Activated T-helper 2 cell treated with anti-CD3 and anti-CD28 coated beads, Interferon-gamma antibody, Interleukin-2, Interleukin-4, amounts not matched to agents 10 μg/mL and 5 μg/mL and 100 μg/mL, durations not matched to agents 14 hours and 24 hours and 36 hours (primary cell): ENCODE results near the gene LRRC8D. TPM values are rescaled to one million over a fixed set of nuclear protein-coding genes. Genes with fewer than 3 reads are reported as not detected.

Experiments
- DNase-seq: peaks from one replicate; pipeline ENCODE4 v3.0.0; 2021; ENCODE audit warnings: low spot score
- H3K27ac Mint-ChIP-seq: one replicate; pipeline ENCODE4 v1.8.0; 2021; ENCODE audit warnings: mixed read lengths
- H3K27me3 Mint-ChIP-seq: one replicate; pipeline ENCODE4 v1.8.0; 2021; ENCODE audit warnings: low read depth, mixed read lengths
- H3K36me3 Mint-ChIP-seq: one replicate; pipeline ENCODE4 v1.8.0; 2021; ENCODE audit warnings: low read depth, mixed read lengths
- H3K4me1 Mint-ChIP-seq: one replicate; pipeline ENCODE4 v1.8.0; 2021; ENCODE audit warnings: low read depth, mixed read lengths
- H3K4me3 Mint-ChIP-seq: one replicate; pipeline ENCODE4 v1.8.0; 2021; ENCODE audit warnings: low read depth, mild to moderate bottlenecking, moderate library complexity, mixed read lengths
- H3K9me3 Mint-ChIP-seq: one replicate; pipeline ENCODE4 v1.8.0; 2021; ENCODE audit warnings: mixed read lengths
- intact Hi-C: fragments of 100-400 bp; cut with micrococcal nuclease; formaldehyde crosslinking; loops from one replicate; pipeline ENCODE4 v1.15.1; 2023
- total RNA-seq: library from RNA; stranded (reverse); gene quantifications from 2 replicates; pipeline ENCODE4 v1.2.3, GENCODE V29; 2022

The LRRC8D gene
- total RNA-seq, 1 donor from 2014 or later = 28.6 TPM

- peak overlapping the region; percentile 26 for H3K27ac Mint-ChIP-seq
- peaks cover 29% of the 10 kb centered on the region for H3K4me1 Mint-ChIP-seq
- intact Hi-C loops = loop anchor here (5.0 kb wide), 3 partner anchors 34 to 111 kb away; no protein-coding TSS in a partner anchor
- DNase-seq = peak; percentile 16
- H3K36me3 Mint-ChIP-seq = no peaks in the 10 kb centered on the region
- peaks cover 2% of the 10 kb centered on the region for H3K9me3 Mint-ChIP-seq
- no peak overlapping the region for H3K4me3 Mint-ChIP-seq
- no peaks in the 10 kb centered on the region for H3K27me3 Mint-ChIP-seq
Measured at GRCh38 chr1:89953131-89953626, 132.3 kb downstream of the LRRC8D start.

GRCh38 chr1:89953929-89954328, 133.1 kb downstream of the LRRC8D start:
- no peaks in the 10 kb centered on the region for H3K27me3 Mint-ChIP-seq
- DNase-seq = no peak
- H3K9me3 Mint-ChIP-seq = peaks cover 6% of the 10 kb centered on the region
- H3K27ac Mint-ChIP-seq = no peak overlapping the region
- no peak overlapping the region for H3K4me3 Mint-ChIP-seq
- H3K36me3 Mint-ChIP-seq = no peaks in the 10 kb centered on the region
- peaks cover 32% of the 10 kb centered on the region for H3K4me1 Mint-ChIP-seq
- intact Hi-C loops = loop anchor here (5.0 kb wide), 3 partner anchors 33 to 112 kb away; no protein-coding TSS in a partner anchor

GRCh38 chr1:89954401-89954800, 133.6 kb downstream of the LRRC8D start:
- Mint-ChIP-seq H3K36me3 (no peaks in the 10 kb centered on the region), H3K27me3 (no peaks in the 10 kb centered on the region), H3K4me3 (no peak overlapping the region), H3K4me1 (peaks cover 32% of the 10 kb centered on the region), H3K9me3 (peaks cover 8% of the 10 kb centered on the region), H3K27ac (no peak overlapping the region)
- intact Hi-C loops = loop anchor here (5.0 kb wide), 3 partner anchors 33 to 112 kb away; no protein-coding TSS in a partner anchor
- no peak for DNase-seq

GRCh38 chr1:89955311-89956205, 134.7 kb downstream of the LRRC8D start:
- H3K4me3 Mint-ChIP-seq = no peak overlapping the region
- no peaks in the 10 kb centered on the region for H3K27me3 Mint-ChIP-seq
- no peak for DNase-seq
- peaks cover 14% of the 10 kb centered on the region for H3K9me3 Mint-ChIP-seq
- H3K4me1 Mint-ChIP-seq = peaks cover 32% of the 10 kb centered on the region
- H3K36me3 Mint-ChIP-seq = no peaks in the 10 kb centered on the region
- no peak overlapping the region for H3K27ac Mint-ChIP-seq
- intact Hi-C loops = no loop called here

- no peaks in the 10 kb centered on the region for H3K36me3 Mint-ChIP-seq
- H3K4me1 Mint-ChIP-seq = peaks cover 34% of the 10 kb centered on the region
- intact Hi-C loops = no loop called here
- peak; percentile 32 for DNase-seq
- peak overlapping the region; percentile 52 for H3K27ac Mint-ChIP-seq
- H3K27me3 Mint-ChIP-seq = no peaks in the 10 kb centered on the region
- peak overlapping the region; percentile 30 for H3K4me3 Mint-ChIP-seq
- H3K9me3 Mint-ChIP-seq = peaks cover 14% of the 10 kb centered on the region
Measured at GRCh38 chr1:89957107-89957506, 136.3 kb downstream of the LRRC8D start.

- H3K4me1 Mint-ChIP-seq = peaks cover 26% of the 10 kb centered on the region
- no peak for DNase-seq
- H3K27ac Mint-ChIP-seq = no peak overlapping the region
- intact Hi-C loops = no loop called here
- H3K4me3 Mint-ChIP-seq = no peak overlapping the region
- H3K27me3 Mint-ChIP-seq = peaks cover 7% of the 10 kb centered on the region
- H3K9me3 Mint-ChIP-seq = peaks cover 14% of the 10 kb centered on the region
- no peaks in the 10 kb centered on the region for H3K36me3 Mint-ChIP-seq
Measured at GRCh38 chr1:89958851-89959654, 138.2 kb downstream of the LRRC8D start.

- no peak overlapping the region for H3K27ac Mint-ChIP-seq
- no peak overlapping the region for H3K4me3 Mint-ChIP-seq
- peaks cover 23% of the 10 kb centered on the region for H3K4me1 Mint-ChIP-seq
- H3K9me3 Mint-ChIP-seq = peaks cover 14% of the 10 kb centered on the region
- intact Hi-C loops = no loop called here
- DNase-seq = no peak
- H3K27me3 Mint-ChIP-seq = peaks cover 10% of the 10 kb centered on the region
- no peaks in the 10 kb centered on the region for H3K36me3 Mint-ChIP-seq
Measured at GRCh38 chr1:89959719-89960118, 138.9 kb downstream of the LRRC8D start.

- no peak for DNase-seq
- no peak overlapping the region for H3K27ac Mint-ChIP-seq
- H3K4me3 Mint-ChIP-seq = no peak overlapping the region
- H3K36me3 Mint-ChIP-seq = no peaks in the 10 kb centered on the region
- peaks cover 22% of the 10 kb centered on the region for H3K27me3 Mint-ChIP-seq
- intact Hi-C loops = no loop called here
- H3K4me1 Mint-ChIP-seq = peaks cover 19% of the 10 kb centered on the region
- H3K9me3 Mint-ChIP-seq = peaks cover 14% of the 10 kb centered on the region
Measured at GRCh38 chr1:89962024-89962741, 141.4 kb downstream of the LRRC8D start.

- no peak overlapping the region for H3K27ac Mint-ChIP-seq
- peaks cover 14% of the 10 kb centered on the region for H3K9me3 Mint-ChIP-seq
- DNase-seq = no peak
- intact Hi-C loops = no loop called here
- H3K27me3 Mint-ChIP-seq = peaks cover 23% of the 10 kb centered on the region
- no peaks in the 10 kb centered on the region for H3K36me3 Mint-ChIP-seq
- peaks cover 16% of the 10 kb centered on the region for H3K4me1 Mint-ChIP-seq
- no peak overlapping the region for H3K4me3 Mint-ChIP-seq
Measured at GRCh38 chr1:89962742-89963075, 141.9 kb downstream of the LRRC8D start.

GRCh38 chr1:89965193-89965768, 144.4 kb downstream of the LRRC8D start:
- DNase-seq = no peak
- intact Hi-C loops = no loop called here
- no peak overlapping the region for H3K27ac Mint-ChIP-seq
- H3K27me3 Mint-ChIP-seq = peaks cover 23% of the 10 kb centered on the region
- H3K4me1 Mint-ChIP-seq = peaks cover 10% of the 10 kb centered on the region
- no peaks in the 10 kb centered on the region for H3K36me3 Mint-ChIP-seq
- H3K9me3 Mint-ChIP-seq = no peaks in the 10 kb centered on the region
- no peak overlapping the region for H3K4me3 Mint-ChIP-seq

GRCh38 chr1:89966656-89967055, 145.8 kb downstream of the LRRC8D start:
- H3K27ac Mint-ChIP-seq = no peak overlapping the region
- no peak for DNase-seq
- H3K36me3 Mint-ChIP-seq = no peaks in the 10 kb centered on the region
- intact Hi-C loops = no loop called here
- no peak overlapping the region for H3K4me3 Mint-ChIP-seq
- H3K27me3 Mint-ChIP-seq = peaks cover 23% of the 10 kb centered on the region
- no peaks in the 10 kb centered on the region for H3K9me3 Mint-ChIP-seq
- H3K4me1 Mint-ChIP-seq = peaks cover 10% of the 10 kb centered on the region

GRCh38 chr1:89971600-89971999, 150.8 kb downstream of the LRRC8D start:
- Mint-ChIP-seq H3K27me3 (peaks cover 7% of the 10 kb centered on the region), H3K9me3 (no peaks in the 10 kb centered on the region), H3K4me1 (peaks cover 11% of the 10 kb centered on the region), H3K27ac (no peak overlapping the region), H3K4me3 (no peak overlapping the region), H3K36me3 (no peaks in the 10 kb centered on the region)
- no peak for DNase-seq
- intact Hi-C loops = no loop called here
